Endothelial cell (in vitro differentiated cells): Measurements from ENCODE around the gene CHRM5. TPM values are rescaled to one million over a fixed set of nuclear protein-coding genes. Genes with fewer than 3 reads are reported as not detected.

Source experiments
- DNase-seq: peaks from one replicate; pipeline ENCODE4 v3.0.0; 2021; ENCODE audit warnings: low spot score
- H3K27ac Mint-ChIP-seq: one replicate; pipeline ENCODE4 v1.8.0; 2021; ENCODE audit warnings: mixed read lengths, inconsistent platforms; ENCODE audit not compliant: unreplicated experiment
- H3K27me3 Mint-ChIP-seq: one replicate; pipeline ENCODE4 v1.8.0; 2021; ENCODE audit warnings: mild to moderate bottlenecking, moderate library complexity, mixed read lengths, inconsistent platforms; ENCODE audit not compliant: unreplicated experiment
- H3K36me3 Mint-ChIP-seq: one replicate; pipeline ENCODE4 v1.8.0; 2021; ENCODE audit warnings: mild to moderate bottlenecking, low read depth, mixed read lengths, inconsistent platforms; ENCODE audit not compliant: unreplicated experiment
- H3K4me1 Mint-ChIP-seq: one replicate; pipeline ENCODE4 v1.8.0; 2021; ENCODE audit warnings: mild to moderate bottlenecking, mixed read lengths, inconsistent platforms; ENCODE audit not compliant: unreplicated experiment
- H3K4me3 Mint-ChIP-seq: one replicate; pipeline ENCODE4 v1.8.0; 2021; ENCODE audit warnings: mild to moderate bottlenecking, mixed read lengths, inconsistent platforms; ENCODE audit not compliant: unreplicated experiment
- H3K9me3 Mint-ChIP-seq: one replicate; pipeline ENCODE4 v1.8.0; 2021; ENCODE audit warnings: mixed read lengths, inconsistent platforms; ENCODE audit not compliant: unreplicated experiment
- total RNA-seq: library from RNA; stranded (reverse); fragmentation: NEBNext Ultra II Directional; extraction: Animal tissue kit (Norgen Biotek cat#: 25700); gene quantifications from one replicate; pipeline ENCODE4 v1.2.1, GENCODE V29; 2021; ENCODE audit not compliant: unreplicated experiment
- TF ChIP-seq, protein P1 (sequence below): fragments of 200-600 bp; sonication (generic); IDR thresholded peaks from one replicate; pipeline ENCODE4 v1.5.0; 2021; ENCODE audit warnings: antibody characterized with exemption; ENCODE audit not compliant: unreplicated experiment

Gene CHRM5
- total RNA-seq, 1 donor from 2014 or later, result not detected

DNA sequence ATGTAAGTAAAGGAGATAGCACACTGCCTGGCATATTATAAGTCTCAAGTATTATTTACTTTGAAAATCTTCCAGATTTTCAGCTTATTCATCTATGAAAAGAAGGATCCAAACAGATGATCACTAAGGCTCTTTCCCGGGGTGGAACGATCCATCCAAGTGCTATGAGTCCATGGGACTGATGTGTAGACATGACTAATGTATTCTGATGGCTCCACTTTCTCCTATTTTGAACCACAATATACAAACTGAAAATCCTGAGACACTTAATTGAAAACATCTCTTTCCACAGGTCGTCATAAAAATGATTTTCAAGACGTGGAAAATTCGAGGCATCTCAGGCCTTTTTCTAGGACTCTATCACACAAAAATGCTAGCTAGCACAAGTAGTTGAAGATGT lies 33.4 kb upstream of the CHRM5 start:
- no peaks in the 10 kb centered on the region for H3K36me3 Mint-ChIP-seq
- no peaks in the 10 kb centered on the region for H3K9me3 Mint-ChIP-seq
- no peak for DNase-seq
- no peak overlapping the region for H3K27ac Mint-ChIP-seq
- H3K4me3 Mint-ChIP-seq, result no peak overlapping the region
- H3K27me3 Mint-ChIP-seq, result no peaks in the 10 kb centered on the region
- H3K4me1 Mint-ChIP-seq, result peaks cover 3% of the 10 kb centered on the region
- TF ChIP-seq, protein P1, sequence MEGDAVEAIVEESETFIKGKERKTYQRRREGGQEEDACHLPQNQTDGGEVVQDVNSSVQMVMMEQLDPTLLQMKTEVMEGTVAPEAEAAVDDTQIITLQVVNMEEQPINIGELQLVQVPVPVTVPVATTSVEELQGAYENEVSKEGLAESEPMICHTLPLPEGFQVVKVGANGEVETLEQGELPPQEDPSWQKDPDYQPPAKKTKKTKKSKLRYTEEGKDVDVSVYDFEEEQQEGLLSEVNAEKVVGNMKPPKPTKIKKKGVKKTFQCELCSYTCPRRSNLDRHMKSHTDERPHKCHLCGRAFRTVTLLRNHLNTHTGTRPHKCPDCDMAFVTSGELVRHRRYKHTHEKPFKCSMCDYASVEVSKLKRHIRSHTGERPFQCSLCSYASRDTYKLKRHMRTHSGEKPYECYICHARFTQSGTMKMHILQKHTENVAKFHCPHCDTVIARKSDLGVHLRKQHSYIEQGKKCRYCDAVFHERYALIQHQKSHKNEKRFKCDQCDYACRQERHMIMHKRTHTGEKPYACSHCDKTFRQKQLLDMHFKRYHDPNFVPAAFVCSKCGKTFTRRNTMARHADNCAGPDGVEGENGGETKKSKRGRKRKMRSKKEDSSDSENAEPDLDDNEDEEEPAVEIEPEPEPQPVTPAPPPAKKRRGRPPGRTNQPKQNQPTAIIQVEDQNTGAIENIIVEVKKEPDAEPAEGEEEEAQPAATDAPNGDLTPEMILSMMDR, result no peak

DNA sequence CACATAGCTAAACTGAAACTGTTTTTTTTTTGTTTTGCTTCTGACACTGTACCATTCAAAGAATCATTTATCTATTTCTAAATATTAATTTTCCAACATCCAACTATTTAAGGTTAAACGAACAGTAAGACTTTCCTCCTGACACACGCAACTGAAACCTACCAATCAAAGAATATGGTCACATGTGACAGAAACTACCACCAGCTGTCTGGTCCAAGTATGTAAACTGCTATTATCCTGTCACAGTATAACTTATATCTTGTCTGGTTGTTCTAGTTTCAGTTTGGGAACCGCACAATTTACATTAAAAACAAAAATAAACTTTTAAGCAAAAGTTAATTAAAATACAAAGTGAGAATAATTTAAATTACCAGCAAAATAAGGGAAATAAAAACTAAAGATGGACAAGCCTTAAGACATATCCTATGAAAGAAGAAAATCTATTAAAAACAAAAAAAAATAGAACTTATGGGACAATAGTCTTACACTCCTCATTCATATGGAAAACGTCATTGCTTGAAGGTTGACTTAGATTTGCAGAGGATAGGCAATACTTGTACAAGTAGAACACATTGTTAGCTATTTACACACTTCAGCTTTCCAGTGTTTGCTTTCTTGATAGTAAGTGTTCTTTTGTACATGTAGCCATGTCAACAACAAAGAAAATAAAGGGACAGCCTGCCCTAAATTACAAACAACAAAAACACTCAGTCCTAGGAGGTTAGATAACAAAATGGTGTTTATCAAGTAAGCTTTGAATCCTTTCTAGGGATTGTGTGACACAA lies 26.8 kb upstream of the CHRM5 start:
- DNase-seq, result no peak
- Mint-ChIP-seq H3K4me1 (no peaks in the 10 kb centered on the region), H3K36me3 (no peaks in the 10 kb centered on the region), H3K9me3 (no peaks in the 10 kb centered on the region), H3K4me3 (no peak overlapping the region), H3K27me3 (no peaks in the 10 kb centered on the region), H3K27ac (no peak overlapping the region)
- TF ChIP-seq, protein P1, result no peak

DNA sequence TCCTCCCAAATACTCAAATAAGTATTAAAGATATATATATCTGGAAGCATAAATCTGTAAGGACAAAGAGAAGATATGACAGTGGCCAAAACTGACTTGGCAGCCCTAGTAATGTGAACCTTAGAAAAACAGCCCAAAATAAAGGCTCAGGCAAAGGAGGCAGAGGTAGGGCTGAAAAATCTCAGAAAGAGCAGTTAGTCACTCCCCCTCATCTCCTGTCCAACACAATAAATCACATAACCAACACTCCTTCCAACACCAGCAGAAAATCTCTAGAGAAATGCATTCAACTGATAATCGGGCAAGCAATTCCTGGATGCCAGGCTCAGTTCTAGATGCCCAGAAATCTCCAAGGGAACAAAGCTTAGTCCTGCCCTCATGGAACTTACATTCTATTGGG lies 22.1 kb upstream of the CHRM5 start:
- H3K27me3 Mint-ChIP-seq, result no peaks in the 10 kb centered on the region
- DNase-seq, result no peak
- no peaks in the 10 kb centered on the region for H3K4me1 Mint-ChIP-seq
- H3K9me3 Mint-ChIP-seq, result no peaks in the 10 kb centered on the region
- H3K36me3 Mint-ChIP-seq, result no peaks in the 10 kb centered on the region
- H3K27ac Mint-ChIP-seq, result no peak overlapping the region
- H3K4me3 Mint-ChIP-seq, result no peak overlapping the region
- TF ChIP-seq, protein P1, result no peak

DNA sequence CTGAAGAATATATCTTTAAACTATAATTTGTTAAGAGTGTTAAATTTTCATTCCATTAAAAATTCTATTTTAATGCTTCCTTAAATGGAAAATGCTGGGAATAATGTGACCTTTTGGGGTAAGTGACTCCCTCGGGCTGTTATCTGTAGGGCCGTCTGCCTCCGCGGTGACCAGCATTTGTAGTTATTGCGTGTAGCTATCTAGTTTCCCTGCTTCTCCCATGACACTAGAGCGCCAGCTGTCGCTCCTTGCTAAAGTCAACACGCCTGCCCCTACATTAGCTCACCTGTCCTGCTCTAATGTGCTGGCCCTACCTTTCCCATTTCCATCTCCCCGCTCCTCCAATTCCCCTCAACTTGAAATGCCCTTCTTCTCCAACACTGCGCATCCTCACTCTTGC lies 12.4 kb upstream of the CHRM5 start:
- no peaks in the 10 kb centered on the region for H3K4me1 Mint-ChIP-seq
- H3K27me3 Mint-ChIP-seq, result no peaks in the 10 kb centered on the region
- TF ChIP-seq, protein P1, result no peak
- DNase-seq, result no peak
- H3K9me3 Mint-ChIP-seq, result no peaks in the 10 kb centered on the region
- no peaks in the 10 kb centered on the region for H3K36me3 Mint-ChIP-seq
- no peak overlapping the region for H3K4me3 Mint-ChIP-seq
- H3K27ac Mint-ChIP-seq, result no peak overlapping the region

DNA sequence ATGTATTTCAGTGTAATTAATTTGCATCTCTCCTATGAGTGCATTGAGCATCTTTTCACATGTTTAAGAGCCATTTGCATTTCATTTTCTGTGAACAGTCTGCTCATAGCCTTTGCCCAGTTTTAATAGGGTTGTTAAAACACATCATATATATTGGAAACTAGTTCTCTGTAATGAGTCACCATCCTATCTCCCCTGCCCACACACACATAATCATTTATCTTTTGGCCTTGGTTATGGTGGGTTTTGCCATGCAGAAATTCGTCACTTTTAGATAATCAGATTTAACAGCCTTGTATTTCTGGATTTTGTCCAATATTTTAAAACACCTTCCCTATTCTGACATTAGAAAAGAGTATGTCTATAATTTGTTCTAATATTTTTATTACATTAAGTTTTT lies 11.9 kb upstream of the CHRM5 start:
- H3K4me1 Mint-ChIP-seq, result no peaks in the 10 kb centered on the region
- DNase-seq, result no peak
- H3K36me3 Mint-ChIP-seq, result no peaks in the 10 kb centered on the region
- no peak overlapping the region for H3K4me3 Mint-ChIP-seq
- H3K27me3 Mint-ChIP-seq, result no peaks in the 10 kb centered on the region
- no peak overlapping the region for H3K27ac Mint-ChIP-seq
- no peaks in the 10 kb centered on the region for H3K9me3 Mint-ChIP-seq
- TF ChIP-seq, protein P1, result no peak
